BJ (cell line): ENCODE measurements around the gene STAP2. TPM values are rescaled to one million over a fixed set of nuclear protein-coding genes. Genes with fewer than 3 reads are reported as not detected.

Experiments used
- CTCF ChIA-PET: fragments of 350-600 bp; formaldehyde crosslinking; extraction: SDS; loops from one replicate; lab custom pipeline; 2021; ENCODE audit warnings: antibody characterized with exemption, inconsistent platforms; lab: Yijun Ruan, JAX
- POLR2A ChIA-PET: fragments of 300-600 bp; sonication (Branson Sonifier 250); formaldehyde crosslinking; extraction: SDS; loops from one replicate; lab custom pipeline; 2021; ENCODE audit warnings: antibody characterized with exemption; lab: Charles Lee
- DNase-seq: peaks from one replicate; pipeline ENCODE4 v3.0.0-alpha.2; 2011; ENCODE audit warnings: low read depth
- H3K27me3 ChIP-seq: 2 replicates; pipeline ENCODE4 v1.6.0; 2011; ENCODE audit warnings: low read length; ENCODE audit not compliant: control insufficient read depth, insufficient read depth
- H3K36me3 ChIP-seq: 2 replicates; pipeline ENCODE4 v1.5.1; 2011; ENCODE audit warnings: low read length; ENCODE audit not compliant: control insufficient read depth, insufficient read depth
- H3K4me3 ChIP-seq: 2 replicates; pipeline ENCODE4 v1.5.1; 2011; ENCODE audit warnings: low read depth, mild to moderate bottlenecking, control low read depth, low read length
- CTCF ChIP-seq: IDR thresholded peaks from 2 replicates; pipeline ENCODE4 v1.5.1; 2011; ENCODE audit warnings: low read depth, mild to moderate bottlenecking, control low read depth, inconsistent platforms, low read length, moderate library complexity; ENCODE audit not compliant: insufficient read depth
- polyA plus RNA-seq: library from polyadenylated mRNA; depleted of rRNA; stranded (reverse); fragments of >200 nt; gene quantifications from 2 replicates; pipeline ENCODE4 v1.2.3, GENCODE V29; 2011

The STAP2 gene
- polyA plus RNA-seq, 1 experiment: 7.8 TPM

- no peaks in the 10 kb centered on the region for H3K27me3 ChIP-seq
- no peaks in the 10 kb centered on the region for H3K36me3 ChIP-seq
- ChIA-PET CTCF (interaction anchor here (0.8 kb wide), 1 partner anchor 12 kb away, joined by 3 read pairs; no protein-coding TSS in a partner anchor), POLR2A (no interaction called here)
- no peak for DNase-seq
- H3K4me3 ChIP-seq: no peak overlapping the region
- TF ChIP-seq CTCF: no peak
Observed at GRCh38 chr19:4324228-4324627, 14.4 kb downstream of the STAP2 start.

GRCh38 chr19:4323692-4324091 is 14.9 kb downstream of the STAP2 start:
- TF ChIP-seq CTCF: no peak
- H3K36me3 ChIP-seq: no peaks in the 10 kb centered on the region
- H3K27me3 ChIP-seq: no peaks in the 10 kb centered on the region
- POLR2A ChIA-PET: no interaction called here
- CTCF ChIA-PET: interaction anchor here (0.8 kb wide), 1 partner anchor 11 kb away, joined by 3 read pairs; no protein-coding TSS in a partner anchor
- DNase-seq: no peak
- H3K4me3 ChIP-seq: no peak overlapping the region

- no peak overlapping the region for H3K4me3 ChIP-seq
- ChIA-PET POLR2A (no interaction called here), CTCF (interaction anchor here (0.8 to 1.3 kb wide), 3 partner anchors 11 to 31 kb away, joined by 3 to 4 read pairs (median 3); no protein-coding TSS in a partner anchor)
- DNase-seq: no peak
- peaks cover 1% of the 10 kb centered on the region; the same call in 1 of the 2 replicates for H3K36me3 ChIP-seq
- no peak for TF ChIP-seq CTCF
- no peaks in the 10 kb centered on the region for H3K27me3 ChIP-seq
Observed at GRCh38 chr19:4322942-4323665, 15.5 kb downstream of the STAP2 start.

GRCh38 chr19:4320419-4320818 is 18.2 kb downstream of the STAP2 start:
- no peaks in the 10 kb centered on the region for H3K27me3 ChIP-seq
- peaks cover 3% of the 10 kb centered on the region for H3K36me3 ChIP-seq
- H3K4me3 ChIP-seq: no peak overlapping the region
- DNase-seq: no peak
- no peak for TF ChIP-seq CTCF
- CTCF ChIA-PET: interaction anchor here (0.5 to 1.5 kb wide), 3 partner anchors 11 to 80 kb away, joined by 3 to 5 read pairs (median 5); partner anchors contain the start of gene SH3GL1
- POLR2A ChIA-PET: interaction anchor here (0.9 kb wide), 1 partner anchor 16 kb away, joined by 3 read pairs; the partner anchor contains the start of gene FSD1

GRCh38 chr19:4319067-4319718 is 19.4 kb downstream of the STAP2 start:
- ChIA-PET CTCF (interaction anchor here (0.5 to 1.5 kb wide), 3 partner anchors 12 to 81 kb away, joined by 3 to 5 read pairs (median 3); partner anchors contain the start of gene SH3GL1), POLR2A (no interaction called here)
- no peaks in the 10 kb centered on the region for H3K27me3 ChIP-seq
- no peak for TF ChIP-seq CTCF
- no peak overlapping the region for H3K4me3 ChIP-seq
- DNase-seq: no peak
- H3K36me3 ChIP-seq: peaks cover 3% of the 10 kb centered on the region
